ENCODE measurements around the gene C16orf54.
"Not testable (repeated sequence)": the region's sequence is repeated elsewhere in the genome, so short reads cannot be mapped to it uniquely, and the experiment has no call there.

The C16orf54 gene

DNA sequence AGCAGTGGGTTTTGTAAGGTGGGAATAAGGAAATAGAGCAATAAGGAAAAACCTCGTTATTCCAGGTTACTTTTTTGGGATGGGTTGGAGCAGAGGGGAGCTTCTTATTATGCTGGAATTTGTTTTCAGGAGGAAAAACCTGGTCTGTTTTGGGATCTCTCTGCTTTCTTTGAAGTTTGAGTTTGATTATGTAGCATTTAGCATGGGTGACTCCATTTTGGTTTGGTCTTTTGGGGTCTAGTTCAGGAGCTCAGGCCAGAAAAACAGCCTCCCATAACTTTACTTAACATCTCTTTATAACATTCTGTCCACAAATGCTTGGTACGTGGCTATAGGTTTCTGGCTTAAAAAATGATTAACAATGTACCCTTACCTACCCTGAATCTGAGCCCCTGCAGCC lies 23.7 kb upstream of the C16orf54 start:
- in situ Hi-C loops (cut with MboI; ENCODE audit: low sequenced_read_pairs), result no loop called here

DNA sequence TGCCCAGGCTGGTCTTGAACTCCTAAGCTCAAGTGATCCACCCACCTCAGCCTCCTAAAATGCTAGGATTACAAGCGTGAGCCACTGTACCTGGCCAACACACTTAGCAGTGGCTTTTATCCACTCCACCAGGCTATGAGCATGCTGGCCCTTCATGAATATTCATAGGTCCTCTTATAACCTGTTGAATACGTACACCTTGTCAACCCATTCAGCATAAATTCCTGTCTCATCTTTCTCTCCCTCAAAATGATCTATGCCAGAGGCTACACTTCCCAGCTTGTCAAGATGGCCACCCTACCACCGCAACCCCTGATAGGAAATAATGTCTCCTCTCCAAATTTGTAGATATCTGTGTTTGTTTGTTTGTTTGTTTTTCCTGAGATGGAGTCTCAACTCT lies 21.3 kb upstream of the C16orf54 start:
- in situ Hi-C loops (cut with MboI; ENCODE audit: low sequenced_read_pairs), result no loop called here

DNA sequence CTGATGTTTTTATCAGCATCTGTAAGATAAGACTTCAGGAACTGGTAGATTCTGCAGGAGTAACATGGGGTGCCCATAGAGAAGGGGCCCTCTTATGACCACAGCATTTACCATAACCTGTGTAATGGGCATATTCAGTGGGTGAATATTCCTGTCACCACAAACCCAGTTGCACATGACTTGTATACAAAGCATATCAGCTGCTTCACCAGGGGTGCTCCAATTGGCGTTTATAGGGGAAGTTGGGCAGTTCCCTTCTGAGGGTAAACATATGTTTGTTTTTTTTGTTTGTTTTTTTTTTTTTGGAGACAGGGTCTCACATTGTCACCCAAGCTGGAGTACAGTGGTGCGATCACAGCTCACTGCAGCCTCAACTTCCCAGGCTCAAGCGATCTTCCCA lies 20.8 kb upstream of the C16orf54 start:
- in situ Hi-C loops (cut with MboI; ENCODE audit: low sequenced_read_pairs), result no loop called here

DNA sequence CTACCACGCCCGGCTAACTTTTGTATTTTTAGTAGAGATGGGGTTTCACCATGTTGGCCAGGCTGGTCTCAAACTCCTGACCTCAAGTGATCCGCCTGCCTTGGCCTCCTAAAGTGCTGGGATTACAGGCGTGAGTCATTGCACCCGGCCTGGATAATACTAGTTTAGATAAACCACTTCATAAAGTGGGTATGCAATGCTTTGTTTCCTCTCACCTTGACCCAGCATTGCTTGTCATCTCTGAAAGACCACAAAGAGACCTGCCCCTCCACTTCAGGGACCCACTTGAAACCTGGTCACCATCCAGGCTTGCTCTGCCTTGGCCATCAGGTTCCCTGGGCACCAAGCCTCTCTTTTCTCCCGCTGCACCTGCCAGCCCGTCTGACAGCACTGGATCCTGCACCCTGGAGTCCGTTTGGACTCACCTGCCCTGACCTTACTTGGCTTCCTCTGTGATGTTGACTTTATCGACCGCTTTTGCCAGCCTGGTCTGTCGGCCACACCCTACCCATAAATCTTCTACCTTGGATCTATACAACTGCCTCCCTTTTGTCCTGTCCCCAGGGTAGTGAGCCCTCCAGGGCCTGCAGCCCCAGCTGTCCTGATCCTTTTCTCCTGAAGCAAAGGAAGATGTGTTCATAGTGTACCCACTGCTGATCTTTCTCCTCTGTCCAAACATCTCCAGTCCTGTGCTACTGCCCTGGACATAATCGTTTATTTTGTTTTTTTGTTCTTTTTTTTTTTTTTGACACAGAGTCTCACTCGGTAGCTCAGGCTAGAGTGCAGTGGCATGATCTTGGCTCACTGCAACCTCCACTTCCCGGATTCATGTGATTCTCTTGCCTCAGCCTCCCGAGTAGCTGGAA lies 19.6 kb upstream of the C16orf54 start:
- in situ Hi-C loops (cut with MboI; ENCODE audit: low sequenced_read_pairs), result no loop called here

DNA sequence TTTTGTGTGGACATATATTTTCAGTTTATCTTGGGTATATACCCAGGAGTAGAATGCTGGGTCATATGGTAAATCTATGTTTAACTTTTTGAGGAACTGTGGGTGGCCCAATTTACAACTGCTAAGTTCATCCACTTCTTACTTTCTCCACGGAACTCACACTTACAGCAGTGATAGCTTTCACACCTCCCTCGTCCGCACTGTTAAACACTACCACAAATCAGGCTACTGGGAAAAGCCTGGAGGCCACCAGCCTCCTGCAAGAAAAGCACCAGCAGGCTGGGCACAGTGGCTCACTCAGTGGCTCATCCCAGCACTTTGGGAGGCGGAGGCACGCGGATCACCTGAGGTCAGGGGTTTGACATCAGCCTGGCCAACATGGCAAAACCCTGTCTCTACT lies 17.5 kb upstream of the C16orf54 start:
- in situ Hi-C loops (cut with MboI; ENCODE audit: low sequenced_read_pairs), result no loop called here

DNA sequence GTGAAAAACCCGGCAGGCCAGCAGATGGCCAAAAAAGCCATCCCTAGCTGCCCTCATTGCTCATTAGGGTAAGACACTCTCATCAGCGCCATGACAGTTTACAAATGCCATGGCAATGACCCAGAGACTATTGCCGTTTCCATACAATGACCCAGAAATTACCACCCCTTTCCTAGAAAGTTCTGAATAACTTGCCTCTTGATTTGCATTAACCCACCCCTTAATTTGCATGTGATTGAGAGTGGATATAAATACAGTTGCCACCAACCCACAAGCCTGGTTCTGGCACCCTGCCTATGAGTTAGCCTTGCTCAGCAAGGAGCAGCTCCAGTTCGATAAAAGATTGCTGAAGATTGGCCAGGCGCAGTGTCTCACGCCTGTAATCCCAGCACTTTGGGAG lies 16.1 kb upstream of the C16orf54 start:
- in situ Hi-C loops (cut with MboI; ENCODE audit: low sequenced_read_pairs), result no loop called here

DNA sequence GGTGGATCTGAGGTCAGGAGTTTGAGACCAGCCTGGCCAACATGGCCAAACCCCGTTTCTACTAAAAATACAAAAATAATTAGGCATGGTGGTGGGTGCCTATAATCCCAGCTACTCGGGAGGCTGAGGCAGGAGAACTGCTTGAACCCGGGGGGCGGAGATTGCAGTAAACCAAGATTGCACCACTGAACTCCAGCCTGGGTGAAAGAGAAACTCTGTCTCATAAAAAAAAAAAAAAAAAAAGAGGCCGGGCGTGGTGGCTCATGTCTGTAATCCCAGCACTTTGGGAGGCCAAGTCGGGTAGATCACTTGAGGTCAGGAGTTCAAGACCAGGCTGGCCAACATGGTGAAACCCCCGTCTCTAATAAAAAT lies 15.5 kb upstream of the C16orf54 start:
- in situ Hi-C loops (cut with MboI; ENCODE audit: low sequenced_read_pairs), result not testable (repeated sequence)

DNA sequence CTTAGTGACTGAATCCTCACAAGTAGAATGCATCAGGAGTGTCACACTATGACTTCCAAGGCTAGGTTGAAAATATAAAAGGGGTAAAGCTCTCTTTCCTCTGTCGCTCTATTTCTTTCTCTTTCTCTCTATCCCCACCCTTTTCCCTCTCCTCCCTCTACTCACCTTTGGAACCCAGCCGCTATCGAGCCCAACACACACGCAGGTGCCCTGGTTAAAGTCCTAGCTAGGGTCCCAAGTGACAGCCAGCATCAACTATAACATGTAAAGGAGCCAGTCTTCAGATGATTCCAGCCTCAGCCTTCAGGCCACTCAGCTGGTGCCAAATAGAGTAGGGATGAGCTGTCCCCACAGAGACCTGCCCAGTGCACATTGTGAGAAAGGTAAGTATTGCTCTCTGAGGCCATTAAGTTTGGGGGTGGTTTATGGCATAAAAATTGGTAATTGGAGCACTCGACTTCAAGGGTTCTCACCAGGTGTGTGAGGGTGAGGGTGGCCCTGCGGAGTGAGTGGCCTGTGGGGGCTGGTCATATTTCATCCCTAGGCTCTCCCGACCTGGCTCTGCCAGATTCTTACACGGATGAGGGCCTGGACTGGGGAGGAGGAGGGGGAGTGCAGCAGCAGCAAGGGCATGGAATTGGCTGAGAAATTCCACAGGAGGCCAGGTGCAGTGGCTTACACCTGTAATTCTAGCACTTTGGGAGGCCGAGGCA lies 14.9 kb upstream of the C16orf54 start:
- in situ Hi-C loops (cut with MboI; ENCODE audit: low sequenced_read_pairs), result no loop called here

DNA sequence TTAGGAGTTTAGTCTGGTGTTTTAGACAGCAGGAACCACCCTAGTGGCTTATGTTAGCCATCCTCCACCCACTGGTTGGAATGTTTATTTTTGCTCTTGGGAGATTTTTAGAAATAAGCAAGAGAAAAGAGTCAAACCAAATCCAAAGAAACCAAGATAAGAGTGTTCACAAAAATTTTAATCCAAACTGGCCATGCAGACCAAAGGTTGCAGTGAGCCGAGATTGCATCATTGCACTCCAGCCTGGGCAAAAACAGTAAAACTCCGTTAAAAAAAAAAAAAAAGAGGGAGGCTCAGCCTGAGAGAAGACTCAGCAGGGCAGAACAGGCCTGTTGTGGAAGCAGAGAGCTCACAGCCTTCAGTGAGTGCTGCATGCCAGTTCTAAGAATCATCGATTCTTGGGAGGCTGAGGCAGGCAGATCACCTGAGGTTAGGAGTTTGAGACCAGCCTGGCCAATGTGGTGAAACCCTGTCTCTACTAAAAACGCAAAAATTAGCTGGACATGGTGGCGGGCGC lies 12.2 kb upstream of the C16orf54 start:
- in situ Hi-C loops (cut with MboI; ENCODE audit: low sequenced_read_pairs), result no loop called here

DNA sequence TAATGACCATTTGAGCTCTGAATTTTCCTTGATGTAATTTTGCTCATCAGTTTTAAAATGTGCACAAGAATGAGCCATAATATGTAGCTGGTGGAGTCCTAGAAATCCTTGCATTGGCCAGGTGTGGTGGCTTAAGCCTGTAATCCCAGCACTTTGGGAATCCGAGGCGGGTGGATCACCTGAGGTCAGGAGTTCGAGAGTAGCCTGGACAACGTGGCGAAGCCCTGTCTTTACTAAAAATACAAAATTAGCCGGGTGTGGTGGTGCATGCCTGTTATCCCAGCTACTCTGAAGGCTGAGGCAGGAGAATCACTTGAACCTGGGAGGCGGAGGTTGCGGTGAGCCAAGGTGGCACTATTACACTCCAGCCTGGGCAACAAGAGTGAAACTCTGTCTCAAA lies 11.3 kb upstream of the C16orf54 start:
- in situ Hi-C loops (cut with MboI; ENCODE audit: low sequenced_read_pairs), result not testable (repeated sequence)

DNA sequence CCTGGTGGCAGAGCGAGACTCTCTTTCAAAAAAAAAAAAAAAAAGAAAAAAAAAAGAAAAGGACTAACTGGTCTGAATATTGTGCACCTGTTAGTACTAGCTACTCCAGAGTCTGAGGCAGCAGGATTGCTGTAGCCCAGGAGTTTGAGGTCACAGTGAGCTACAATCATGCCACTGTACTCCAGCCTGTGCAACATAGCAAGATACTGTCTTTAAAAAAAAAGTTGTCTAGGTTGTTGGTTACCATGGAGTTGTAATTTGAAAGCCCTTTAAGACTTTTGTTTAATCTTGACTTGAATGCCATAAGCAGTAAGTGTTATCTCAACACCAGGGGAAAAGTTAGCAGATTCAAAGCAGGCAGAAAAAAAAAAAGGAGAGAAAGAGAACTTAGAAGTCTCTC lies 10.9 kb upstream of the C16orf54 start:
- in situ Hi-C loops (cut with MboI; ENCODE audit: low sequenced_read_pairs), result no loop called here

DNA sequence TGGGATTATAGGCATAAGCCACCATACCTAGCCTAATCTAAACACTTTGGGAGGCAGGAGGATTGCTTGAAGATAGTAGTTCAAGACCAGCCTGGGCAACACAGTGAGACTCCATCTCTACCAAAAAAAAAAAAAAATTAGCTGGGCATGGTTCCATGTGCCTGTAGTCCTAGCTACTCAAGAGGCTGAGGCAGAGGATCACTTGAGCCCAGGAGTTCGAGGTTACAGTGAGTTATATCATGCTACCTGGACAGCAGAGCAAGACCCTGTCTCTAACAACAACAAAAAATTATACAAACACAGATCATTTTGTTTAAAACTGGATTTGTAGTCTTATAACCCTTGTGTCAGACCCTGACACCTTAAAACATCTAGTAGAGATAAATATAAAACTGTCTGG lies 7.7 kb upstream of the C16orf54 start:
- in situ Hi-C loops (cut with MboI; ENCODE audit: low sequenced_read_pairs), result no loop called here

DNA sequence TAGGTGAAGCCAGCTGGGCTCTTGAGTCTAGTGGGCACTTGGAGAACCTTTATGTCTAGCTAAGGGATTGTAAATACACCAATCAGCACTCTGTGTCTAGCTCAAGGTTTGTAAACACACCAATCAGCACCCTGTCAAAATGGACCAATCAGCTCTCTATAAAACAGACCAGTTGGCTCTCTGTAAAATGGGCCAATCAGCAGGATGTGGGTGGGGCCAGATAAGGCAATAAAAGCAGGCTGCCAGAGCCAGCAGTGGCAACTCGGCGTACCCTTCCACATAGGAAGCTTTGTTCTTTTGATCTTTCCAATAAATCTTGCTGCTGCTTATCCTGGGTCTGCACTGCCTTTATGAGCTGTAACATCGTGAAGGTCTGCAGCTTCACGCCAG lies 3.0 kb upstream of the C16orf54 start:
- in situ Hi-C loops (cut with MboI; ENCODE audit: low sequenced_read_pairs), result not testable (repeated sequence)

DNA sequence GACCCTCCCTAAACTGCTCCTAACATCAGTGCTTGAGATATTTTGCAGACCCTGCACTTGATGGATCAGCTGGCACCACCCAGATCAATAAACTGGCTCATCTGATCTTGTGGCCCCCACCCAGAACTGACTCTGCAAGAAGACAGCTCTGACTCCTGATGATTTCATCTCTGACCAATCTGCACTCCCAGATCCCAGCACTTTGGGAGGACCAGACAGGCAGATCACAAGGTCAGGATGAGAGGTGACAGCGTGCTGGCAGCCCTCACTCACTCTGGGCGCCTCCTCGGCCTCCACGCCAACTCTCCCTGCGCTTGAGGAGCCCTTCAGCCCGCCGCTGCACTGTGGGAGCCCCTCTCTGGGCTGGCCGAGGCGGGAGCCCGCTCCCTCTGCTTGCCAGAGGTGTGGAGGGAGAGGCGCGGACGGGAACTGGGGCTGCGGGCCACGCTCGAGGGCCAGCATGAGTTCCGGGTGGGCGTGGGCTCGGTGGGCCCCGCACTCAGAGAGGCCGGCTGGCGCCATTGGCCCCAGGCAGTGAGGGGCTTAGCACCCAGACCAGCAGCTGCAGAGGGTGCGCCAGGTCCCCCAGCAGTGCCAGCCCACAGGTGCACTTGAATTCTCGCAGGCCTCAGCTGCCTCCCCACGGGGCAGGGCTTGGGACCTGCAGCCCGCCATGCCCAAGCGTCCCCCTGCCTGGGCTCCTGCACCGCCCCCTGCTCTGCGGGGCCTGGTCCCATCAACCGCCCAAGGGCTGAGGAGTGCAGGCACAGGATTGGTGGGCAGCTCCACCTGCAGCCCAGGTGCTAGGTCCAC lies 2.4 kb upstream of the C16orf54 start:
- in situ Hi-C loops (cut with MboI; ENCODE audit: low sequenced_read_pairs), result no loop called here

DNA sequence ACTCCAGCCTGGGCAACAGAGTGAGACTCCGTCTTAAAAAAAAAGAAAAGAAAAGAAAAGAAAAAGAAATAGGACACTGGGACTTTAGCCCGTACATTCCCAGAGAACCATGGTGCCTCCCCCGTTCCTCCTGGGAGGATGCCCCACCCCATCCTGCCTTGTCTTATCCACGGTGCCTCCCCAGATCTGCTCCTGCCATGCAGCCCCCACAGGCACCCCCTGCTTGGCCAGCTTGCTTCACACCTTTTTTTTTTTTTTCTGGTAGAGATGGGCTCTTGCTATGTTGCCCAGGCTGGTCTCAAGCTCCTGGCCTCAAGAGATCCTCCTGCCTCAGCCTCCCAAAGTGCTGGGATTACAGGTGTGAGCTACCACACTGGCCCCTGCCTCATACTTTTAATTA lies 728 bp upstream of the C16orf54 start:
- in situ Hi-C loops (cut with MboI; ENCODE audit: low sequenced_read_pairs), result not testable (repeated sequence)

DNA sequence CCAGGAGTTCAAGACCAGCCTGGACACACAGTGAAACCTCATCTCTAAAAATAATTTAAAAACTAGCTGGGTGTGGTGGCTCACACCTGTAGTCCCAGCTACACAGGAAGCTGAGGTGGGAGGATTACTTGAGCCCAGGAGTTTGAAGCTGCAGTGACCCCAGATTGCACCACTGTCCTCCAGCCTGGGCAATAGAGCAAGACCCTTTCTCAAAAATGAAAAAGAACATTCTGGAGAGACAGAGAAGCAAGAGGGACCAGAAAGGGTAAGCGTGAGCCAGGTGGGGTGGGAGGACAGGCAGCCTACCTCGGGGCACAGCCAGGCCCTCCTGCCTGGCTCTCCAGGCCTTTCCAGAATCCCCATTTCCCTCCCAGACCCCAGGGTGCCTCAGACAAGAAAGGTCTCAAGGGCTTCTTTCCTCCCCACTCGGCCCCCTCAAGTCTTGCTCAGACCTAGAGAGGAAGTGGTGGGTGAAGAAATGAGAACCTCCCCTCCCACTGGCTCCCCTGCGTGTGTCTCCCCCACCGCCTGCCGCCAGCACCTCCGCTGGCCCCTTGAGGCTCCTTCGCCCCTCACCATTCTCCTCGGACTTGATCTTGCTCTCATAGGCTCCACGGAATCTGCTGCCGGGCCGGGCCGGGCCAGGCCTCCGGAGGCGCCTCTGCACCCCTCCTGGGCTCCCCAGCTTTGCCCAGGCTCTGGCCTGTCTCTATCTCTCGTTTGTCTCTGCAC lies 503 bp downstream of the C16orf54 start:
- in situ Hi-C loops (cut with MboI; ENCODE audit: low sequenced_read_pairs), result no loop called here

DNA sequence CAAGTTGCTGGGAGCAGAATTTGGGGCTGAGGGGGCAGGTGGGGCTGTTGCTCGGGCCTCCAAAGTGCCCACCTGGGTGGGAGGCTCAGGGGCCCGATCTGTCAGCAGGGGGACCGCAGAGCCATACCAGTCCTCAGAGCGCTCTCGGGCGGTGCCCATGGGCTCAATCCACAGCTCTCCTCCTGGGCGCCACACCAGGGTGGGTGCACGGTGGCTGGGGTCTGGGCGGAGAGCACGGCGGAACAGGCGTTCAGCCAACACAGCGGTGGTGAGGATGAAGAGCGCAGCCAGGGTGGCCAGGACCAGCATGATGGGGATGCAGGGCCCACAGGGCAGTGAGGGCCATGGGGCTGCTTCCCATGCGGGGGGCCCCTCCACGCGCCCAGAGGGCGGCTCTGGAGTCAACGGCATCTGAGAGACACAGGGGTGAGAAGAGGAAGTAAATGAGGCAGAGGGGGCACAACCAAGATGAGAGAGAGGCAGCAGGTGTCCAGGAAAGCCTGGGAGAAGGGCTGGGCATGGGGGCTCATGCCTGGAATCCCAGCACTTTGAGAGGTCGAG lies 1.2 kb downstream of the C16orf54 start:
- in situ Hi-C loops (cut with MboI; ENCODE audit: low sequenced_read_pairs), result no loop called here

DNA sequence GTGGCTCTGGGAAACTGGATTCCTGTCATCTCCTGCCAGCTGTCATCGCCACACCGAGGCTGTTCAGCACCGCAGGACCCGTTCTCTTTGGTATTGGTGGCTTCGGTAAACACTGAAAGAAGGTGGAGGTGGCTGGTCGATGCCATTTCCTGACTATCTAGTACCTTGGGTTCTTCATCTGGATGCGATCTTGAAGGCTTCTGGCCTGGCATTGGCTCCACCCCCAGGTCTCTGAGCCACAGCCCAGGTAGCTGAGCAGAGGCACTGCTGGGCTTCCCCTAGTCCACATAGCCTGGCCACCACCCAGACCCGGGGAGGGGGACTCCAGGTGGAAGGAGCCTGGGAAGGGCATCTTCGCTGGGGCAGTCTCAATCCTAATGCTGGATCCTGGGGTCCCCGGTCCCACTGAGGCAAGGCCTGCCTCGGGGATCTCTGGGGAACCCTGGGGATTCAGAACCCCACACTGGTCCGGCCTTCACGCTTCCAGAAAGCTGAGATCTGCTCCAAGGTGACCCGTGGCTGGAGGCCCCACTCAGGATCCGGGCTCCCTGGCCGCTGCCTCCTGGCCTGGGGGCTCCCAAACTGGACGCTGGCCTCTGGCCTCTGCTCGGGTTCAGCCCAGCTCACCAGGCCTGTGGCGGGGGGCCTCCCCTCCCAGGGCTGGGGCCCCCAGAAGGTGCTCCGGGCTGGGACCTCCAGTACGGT lies 1.8 kb downstream of the C16orf54 start:
- in situ Hi-C loops (cut with MboI; ENCODE audit: low sequenced_read_pairs), result no loop called here

DNA sequence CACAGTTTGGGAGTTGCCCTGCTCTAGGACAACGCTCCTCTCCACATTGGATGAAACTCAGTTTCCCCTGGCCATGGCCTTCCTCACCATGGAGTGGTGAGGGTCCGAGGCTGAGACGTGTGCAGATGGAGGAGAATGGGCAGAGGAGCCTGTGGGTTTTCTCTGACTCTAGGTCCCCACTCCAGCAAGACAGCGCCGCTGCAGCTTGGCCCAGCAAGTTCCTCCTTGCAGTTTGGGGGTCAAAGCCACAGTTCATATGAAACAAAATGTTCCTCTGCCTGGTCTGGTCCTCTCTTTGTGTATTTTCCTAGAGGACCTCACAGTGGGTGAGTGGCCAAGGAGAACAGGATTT lies 2.3 kb downstream of the C16orf54 start:
- in situ Hi-C loops (cut with MboI; ENCODE audit: low sequenced_read_pairs), result no loop called here

DNA sequence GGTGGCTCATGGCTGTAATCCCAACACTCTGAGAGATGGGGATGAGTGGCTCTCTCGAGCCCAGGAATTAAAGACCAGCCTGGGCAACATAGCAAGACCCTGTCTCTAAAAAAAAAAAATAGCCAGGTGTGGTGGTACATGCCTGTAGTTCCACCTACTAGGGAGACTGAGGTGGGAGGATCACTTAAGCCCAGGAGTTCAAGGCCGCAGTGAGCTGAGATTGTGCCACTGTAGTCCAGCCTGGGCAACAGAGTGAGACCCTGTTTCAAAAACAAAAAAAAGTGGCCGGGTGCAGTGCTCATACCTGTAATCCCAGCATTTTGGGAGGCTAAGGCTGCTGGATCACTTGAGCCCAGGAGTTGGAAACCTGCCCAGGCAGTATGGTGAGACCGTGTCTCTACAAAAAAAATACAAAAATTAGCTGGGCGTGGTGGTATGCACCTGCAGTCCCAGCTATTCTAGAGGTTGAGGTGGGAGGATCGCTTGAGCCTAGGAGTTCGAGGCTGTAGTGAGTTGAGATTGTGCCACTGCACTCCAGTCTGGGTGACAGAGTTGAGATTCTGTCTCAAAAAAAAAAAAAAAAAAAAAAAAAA lies 3.0 kb downstream of the C16orf54 start:
- in situ Hi-C loops (cut with MboI; ENCODE audit: low sequenced_read_pairs), result no loop called here

Data from hTERT RPE-1 (cell line).